OCI-LY1 (cell line): ENCODE measurements around the gene ZNF692.

ENCODE experiments used
- EZH2 ChIP-seq: fragments of 200-600 bp; sonication (generic), shearing (Covaris generic); IDR thresholded peaks from 2 replicates; pipeline ENCODE4 v1.8.0; 2017; ENCODE audit warnings: borderline replicate concordance, mixed run types, mild to moderate bottlenecking, antibody characterized with exemption, low read length, moderate library complexity, mixed read lengths
- TF ChIP-seq, protein P1 (sequence below): fragments of 200-600 bp; sonication (generic), shearing (Covaris generic); IDR thresholded peaks from 2 replicates; pipeline ENCODE4 v1.5.1; 2017; ENCODE audit warnings: mild to moderate bottlenecking, antibody characterized with exemption, low read length, moderate library complexity, mixed read lengths

DNA sequence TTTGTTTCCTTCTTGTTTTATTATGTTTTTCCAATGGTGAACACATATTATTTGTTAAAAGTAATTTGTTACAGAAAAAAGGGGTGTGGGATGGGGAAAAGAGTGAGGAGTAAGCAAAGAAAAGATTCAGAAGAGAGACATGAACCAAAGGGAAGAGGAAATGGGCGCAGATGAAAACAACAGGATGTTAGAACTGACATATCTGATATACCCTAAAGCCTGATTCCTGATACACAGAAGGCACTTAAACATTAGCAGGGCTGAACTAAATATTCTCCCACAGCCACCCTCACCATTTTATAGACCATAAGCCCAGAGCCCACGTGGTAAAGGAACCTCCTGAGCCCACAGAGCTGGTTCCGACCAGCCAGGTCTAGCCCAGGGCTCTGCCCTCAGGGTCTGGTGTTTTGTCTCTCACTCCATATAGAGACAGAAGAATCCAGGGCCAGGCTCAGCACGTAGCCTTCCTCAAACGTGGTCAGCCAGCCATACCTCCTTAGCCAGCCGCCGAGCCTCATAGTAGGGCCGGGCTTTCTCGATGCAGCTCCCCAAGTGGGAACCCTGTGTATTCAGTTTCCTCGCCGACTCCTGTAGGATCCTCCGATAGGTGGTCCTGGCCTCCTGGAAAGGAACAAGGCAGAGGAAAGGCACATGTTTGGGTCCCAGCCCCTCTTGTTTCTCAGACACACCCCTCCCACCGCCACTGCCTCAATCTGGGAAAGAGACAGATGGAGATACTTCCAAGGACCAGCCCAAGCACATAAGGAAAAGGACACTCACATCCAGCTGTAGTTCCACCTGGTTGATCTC, 42.6 kb downstream of the ZNF692 start:
- TF ChIP-seq, protein P1, sequence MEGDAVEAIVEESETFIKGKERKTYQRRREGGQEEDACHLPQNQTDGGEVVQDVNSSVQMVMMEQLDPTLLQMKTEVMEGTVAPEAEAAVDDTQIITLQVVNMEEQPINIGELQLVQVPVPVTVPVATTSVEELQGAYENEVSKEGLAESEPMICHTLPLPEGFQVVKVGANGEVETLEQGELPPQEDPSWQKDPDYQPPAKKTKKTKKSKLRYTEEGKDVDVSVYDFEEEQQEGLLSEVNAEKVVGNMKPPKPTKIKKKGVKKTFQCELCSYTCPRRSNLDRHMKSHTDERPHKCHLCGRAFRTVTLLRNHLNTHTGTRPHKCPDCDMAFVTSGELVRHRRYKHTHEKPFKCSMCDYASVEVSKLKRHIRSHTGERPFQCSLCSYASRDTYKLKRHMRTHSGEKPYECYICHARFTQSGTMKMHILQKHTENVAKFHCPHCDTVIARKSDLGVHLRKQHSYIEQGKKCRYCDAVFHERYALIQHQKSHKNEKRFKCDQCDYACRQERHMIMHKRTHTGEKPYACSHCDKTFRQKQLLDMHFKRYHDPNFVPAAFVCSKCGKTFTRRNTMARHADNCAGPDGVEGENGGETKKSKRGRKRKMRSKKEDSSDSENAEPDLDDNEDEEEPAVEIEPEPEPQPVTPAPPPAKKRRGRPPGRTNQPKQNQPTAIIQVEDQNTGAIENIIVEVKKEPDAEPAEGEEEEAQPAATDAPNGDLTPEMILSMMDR, result no peak
- no peak for TF ChIP-seq EZH2
